ENCODE data around the gene MRTO4. TPM values are rescaled to one million over a fixed set of nuclear protein-coding genes. Genes with fewer than 3 reads are reported as not detected.
"Not testable (repeated sequence)": the region's sequence is repeated elsewhere in the genome, so short reads cannot be mapped to it uniquely, and the experiment has no call there.

The MRTO4 gene
- total and polyA plus RNA-seq, 3 experiments from 2014 or later = 28.5 to 137 (median 137) TPM

DNA sequence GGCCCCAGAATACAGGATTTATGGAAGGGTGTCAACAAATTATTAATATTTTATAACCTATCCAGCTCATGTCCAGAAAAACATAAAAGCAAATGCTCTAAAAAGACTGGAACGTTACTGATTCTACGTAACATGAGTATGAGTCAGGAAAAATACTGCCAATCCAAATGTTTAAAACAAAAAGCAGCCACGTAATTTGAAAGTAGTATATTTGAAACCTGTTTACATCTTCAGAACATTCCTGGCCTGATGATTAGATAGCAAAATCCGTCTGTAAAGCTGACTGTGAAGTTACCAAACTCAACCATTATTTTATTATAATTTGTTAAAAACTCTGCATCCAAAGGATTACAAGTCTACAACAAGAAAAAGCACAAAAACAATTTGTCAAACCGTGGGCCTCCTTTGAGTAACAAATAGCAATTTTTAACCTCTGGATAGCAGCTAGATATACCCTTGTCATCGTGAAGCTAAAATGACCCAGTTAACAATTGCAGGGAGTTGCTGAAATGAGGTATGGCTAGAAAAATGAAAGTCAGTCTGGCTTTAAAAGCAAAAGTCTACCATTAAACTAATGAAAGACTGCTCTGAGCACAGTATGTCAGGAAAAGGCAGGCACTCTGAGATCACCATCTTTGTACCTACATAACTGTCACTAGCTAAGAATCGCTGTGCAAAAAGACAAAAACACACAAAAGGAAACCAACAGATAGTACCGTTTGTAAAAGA, 42.7 kb upstream of the MRTO4 start:
- no peaks in the 10 kb centered on the region for H3K9me3 Mint-ChIP-seq
- H3K9me3 ChIP-seq (ENCODE audit: low read length) = no peaks in the 10 kb centered on the region
- peaks cover 0 to 2% of the 10 kb centered on the region in 2 donors for H3K27me3 Mint-ChIP-seq
- H3K4me3 ChIP-seq (ENCODE audit: low read length) = peak overlapping the region; percentile 78
- H3K36me3 Mint-ChIP-seq = peaks cover 0 to 34% (median 9%) of the 10 kb centered on the region in 3 donors
- peak overlapping the region; percentile 89 for H3K27ac ChIP-seq (ENCODE audit: low read depth, low read length)
- POLR2A ChIA-PET = interaction anchor here (1.1 kb wide), 1 partner anchor 10 kb away, joined by 4 read pairs; no protein-coding TSS in a partner anchor
- H3K4me3 Mint-ChIP-seq = peak overlapping the region; percentile 90 to 100 (median 93)
- H3K4me1 Mint-ChIP-seq = peaks cover 73 to 93% (median 90%) of the 10 kb centered on the region in 3 donors
- DNase-seq = no peak
- CTCF ChIA-PET = no interaction called here
- no peaks in the 10 kb centered on the region for H3K27me3 ChIP-seq (ENCODE audit: insufficient read depth, low read length, poor library complexity, severe bottlenecking)
- peak overlapping the region; percentile 89 to 99 (median 96) for H3K27ac Mint-ChIP-seq
- H3K36me3 ChIP-seq (ENCODE audit: insufficient read depth, low read length) = no peaks in the 10 kb centered on the region
- peaks cover 50% of the 10 kb centered on the region for H3K4me1 ChIP-seq (ENCODE audit: insufficient read depth, low read length)

DNA sequence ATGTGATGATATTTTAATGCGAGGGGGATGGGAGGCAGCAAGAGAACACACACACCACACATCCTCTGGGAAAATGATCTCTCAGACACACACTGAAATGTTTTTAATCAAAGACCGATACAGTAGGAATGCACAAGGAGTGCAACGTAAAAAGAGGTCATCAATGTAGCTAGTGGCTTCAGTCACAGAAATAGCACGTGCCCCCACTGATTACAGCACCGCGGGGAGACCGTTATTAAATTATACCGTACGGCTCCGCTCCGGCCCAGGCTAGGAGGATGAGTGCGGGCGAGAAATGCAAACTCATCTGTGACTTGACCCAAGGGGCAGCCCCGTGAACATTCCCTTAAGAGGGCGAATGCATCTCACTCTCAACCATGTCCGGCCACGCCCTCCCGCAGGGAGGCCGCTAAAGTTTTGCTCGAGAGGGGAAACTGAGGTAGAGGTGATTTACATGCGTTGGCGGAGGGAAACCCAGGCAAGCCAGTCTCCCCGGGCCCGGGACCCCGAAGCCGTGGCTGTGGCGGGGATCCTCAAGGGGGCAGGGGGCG, 42.1 kb upstream of the MRTO4 start:
- H3K36me3 Mint-ChIP-seq = peaks cover 0 to 37% (median 9%) of the 10 kb centered on the region in 3 donors
- peak in 2 of 5 donors; percentile 14 to 32 for DNase-seq
- Histone ChIP-seq H3K27me3 (ENCODE audit: insufficient read depth, low read length, poor library complexity, severe bottlenecking) (no peaks in the 10 kb centered on the region), H3K9me3 (ENCODE audit: low read length) (no peaks in the 10 kb centered on the region), H3K4me1 (ENCODE audit: insufficient read depth, low read length) (peaks cover 50% of the 10 kb centered on the region), H3K27ac (ENCODE audit: low read depth, low read length) (peak overlapping the region; percentile 89), H3K36me3 (ENCODE audit: insufficient read depth, low read length) (no peaks in the 10 kb centered on the region), H3K4me3 (ENCODE audit: low read length) (peak overlapping the region; percentile 78)
- peak overlapping the region; percentile 89 to 99 (median 96) for H3K27ac Mint-ChIP-seq
- ChIA-PET POLR2A (no interaction called here), CTCF (no interaction called here)
- H3K27me3 Mint-ChIP-seq = peaks cover 0 to 2% of the 10 kb centered on the region in 2 donors
- H3K9me3 Mint-ChIP-seq = no peaks in the 10 kb centered on the region
- peaks cover 71 to 93% (median 91%) of the 10 kb centered on the region in 3 donors for H3K4me1 Mint-ChIP-seq
- H3K4me3 Mint-ChIP-seq = peak overlapping the region; percentile 90 to 100 (median 93)

- CTCF ChIA-PET = interaction anchor here (1.1 to 1.5 kb wide), 2 partner anchors 10 to 41 kb away, joined by 3 to 4 read pairs; partner anchors contain the start of genes EMC1 and MRTO4
- Histone ChIP-seq H3K4me1 (ENCODE audit: insufficient read depth, low read length) (peaks cover 50% of the 10 kb centered on the region), H3K27ac (ENCODE audit: low read depth, low read length) (peak within 1 kb of the TSS; percentile 89), H3K27me3 (ENCODE audit: insufficient read depth, low read length, poor library complexity, severe bottlenecking) (no peaks in the 10 kb centered on the region), H3K9me3 (ENCODE audit: low read length) (no peaks in the 10 kb centered on the region), H3K36me3 (ENCODE audit: insufficient read depth, low read length) (no peaks in the 10 kb centered on the region), H3K4me3 (ENCODE audit: low read length) (peak within 1 kb of the TSS; percentile 78)
- peak; percentile 95 to 97 (median 96) for DNase-seq
- Mint-ChIP-seq H3K9me3 (no peaks in the 10 kb centered on the region), H3K4me3 (peak within 1 kb of the TSS; percentile 90 to 100 (median 93)), H3K36me3 (peaks cover 0 to 33% (median 9%) of the 10 kb centered on the region in 3 donors), H3K4me1 (peaks cover 64 to 89% (median 87%) of the 10 kb centered on the region in 3 donors), H3K27me3 (peaks cover 0 to 2% of the 10 kb centered on the region in 2 donors), H3K27ac (peak within 1 kb of the TSS; percentile 95 to 100 (median 99))
- POLR2A ChIA-PET = interaction anchor here (0.5 kb wide), 1 partner anchor 388 kb away, joined by 4 read pairs; no protein-coding TSS in a partner anchor
Measured at GRCh38 chr1:19209990-19210771, 41.4 kb upstream of the MRTO4 start, which contains the start of gene UBR4. UBR4 (minus strand) TSS chr1:19210266; CDS start chr1:19210248, 18 bp downstream.

GRCh38 chr1:19210772-19211549, 40.6 kb upstream of the MRTO4 start:
- peak overlapping the region; percentile 95 to 100 (median 99) for H3K27ac Mint-ChIP-seq
- peak overlapping the region; percentile 90 to 100 (median 93) for H3K4me3 Mint-ChIP-seq
- Histone ChIP-seq H3K27ac (ENCODE audit: low read depth, low read length) (peak overlapping the region; percentile 89), H3K4me1 (ENCODE audit: insufficient read depth, low read length) (peaks cover 50% of the 10 kb centered on the region), H3K9me3 (ENCODE audit: low read length) (no peaks in the 10 kb centered on the region), H3K4me3 (ENCODE audit: low read length) (peak overlapping the region; percentile 78), H3K27me3 (ENCODE audit: insufficient read depth, low read length, poor library complexity, severe bottlenecking) (no peaks in the 10 kb centered on the region), H3K36me3 (ENCODE audit: insufficient read depth, low read length) (no peaks in the 10 kb centered on the region)
- H3K36me3 Mint-ChIP-seq = peaks cover 0 to 35% (median 8%) of the 10 kb centered on the region in 3 donors
- DNase-seq = no peak
- H3K9me3 Mint-ChIP-seq = no peaks in the 10 kb centered on the region
- H3K27me3 Mint-ChIP-seq = peaks cover 0 to 2% of the 10 kb centered on the region in 2 donors
- ChIA-PET POLR2A (no interaction called here), CTCF (interaction anchor here (1.1 to 1.5 kb wide), 2 partner anchors 9 to 41 kb away, joined by 3 to 4 read pairs; partner anchors contain the start of genes EMC1 and MRTO4)
- peaks cover 59 to 85% (median 83%) of the 10 kb centered on the region in 3 donors for H3K4me1 Mint-ChIP-seq

GRCh38 chr1:19212167-19212566, 39.4 kb upstream of the MRTO4 start:
- Mint-ChIP-seq H3K27me3 (peaks cover 0 to 2% of the 10 kb centered on the region in 2 donors), H3K9me3 (no peaks in the 10 kb centered on the region), H3K27ac (peak overlapping the region; percentile 62 to 99 (median 77)), H3K36me3 (peaks cover 0 to 37% (median 2%) of the 10 kb centered on the region in 3 donors), H3K4me3 (no peak overlapping the region), H3K4me1 (peaks cover 51 to 74% (median 73%) of the 10 kb centered on the region in 3 donors)
- peaks cover 41% of the 10 kb centered on the region for H3K4me1 ChIP-seq (ENCODE audit: insufficient read depth, low read length)
- ChIA-PET CTCF (no interaction called here), POLR2A (no interaction called here)
- H3K4me3 ChIP-seq (ENCODE audit: low read length) = no peak overlapping the region
- H3K36me3 ChIP-seq (ENCODE audit: insufficient read depth, low read length) = no peaks in the 10 kb centered on the region
- no peaks in the 10 kb centered on the region for H3K9me3 ChIP-seq (ENCODE audit: low read length)
- no peak overlapping the region for H3K27ac ChIP-seq (ENCODE audit: low read depth, low read length)
- DNase-seq = no peak
- no peaks in the 10 kb centered on the region for H3K27me3 ChIP-seq (ENCODE audit: insufficient read depth, low read length, poor library complexity, severe bottlenecking)

GRCh38 chr1:19213580-19213979, 38.0 kb upstream of the MRTO4 start:
- Mint-ChIP-seq H3K4me3 (no peak overlapping the region), H3K27ac (peak overlapping the region in 7 of 8 donors; percentile 0 to 95 (median 7)), H3K9me3 (no peaks in the 10 kb centered on the region), H3K36me3 (peaks cover 0 to 49% (median 2%) of the 10 kb centered on the region in 3 donors), H3K4me1 (peaks cover 44 to 62% (median 61%) of the 10 kb centered on the region in 3 donors), H3K27me3 (peaks cover 0 to 2% of the 10 kb centered on the region in 2 donors)
- DNase-seq = no peak
- POLR2A ChIA-PET = no interaction called here
- CTCF ChIA-PET = interaction anchor here (0.9 kb wide), 1 partner anchor 27 kb away, joined by 4 read pairs; no protein-coding TSS in a partner anchor
- H3K27me3 ChIP-seq (ENCODE audit: insufficient read depth, low read length, poor library complexity, severe bottlenecking) = no peaks in the 10 kb centered on the region
- peaks cover 1% of the 10 kb centered on the region for H3K36me3 ChIP-seq (ENCODE audit: insufficient read depth, low read length)
- no peak overlapping the region for H3K27ac ChIP-seq (ENCODE audit: low read depth, low read length)
- no peak overlapping the region for H3K4me3 ChIP-seq (ENCODE audit: low read length)
- H3K4me1 ChIP-seq (ENCODE audit: insufficient read depth, low read length) = peaks cover 29% of the 10 kb centered on the region
- H3K9me3 ChIP-seq (ENCODE audit: low read length) = no peaks in the 10 kb centered on the region

GRCh38 chr1:19216585-19216984, 35.0 kb upstream of the MRTO4 start:
- peaks cover 21 to 36% (median 36%) of the 10 kb centered on the region in 3 donors for H3K4me1 Mint-ChIP-seq
- H3K4me3 Mint-ChIP-seq; DNase-seq; H3K9me3 Mint-ChIP-seq; H3K4me3 ChIP-seq (ENCODE audit: low read length); H3K27me3 ChIP-seq (ENCODE audit: insufficient read depth, low read length, poor library complexity, severe bottlenecking); H3K27me3 Mint-ChIP-seq; H3K27ac ChIP-seq (ENCODE audit: low read depth, low read length); H3K9me3 ChIP-seq (ENCODE audit: low read length); POLR2A ChIA-PET: not testable (repeated sequence)
- peaks cover 13% of the 10 kb centered on the region for H3K4me1 ChIP-seq (ENCODE audit: insufficient read depth, low read length)
- peak overlapping the region in 2 of 8 donors; percentile 6 to 69 for H3K27ac Mint-ChIP-seq
- CTCF ChIA-PET = interaction anchor here (1.3 kb wide), 1 partner anchor 9 kb away, joined by 4 read pairs; no protein-coding TSS in a partner anchor
- H3K36me3 ChIP-seq (ENCODE audit: insufficient read depth, low read length) = peaks cover 29% of the 10 kb centered on the region
- peaks cover 0 to 65% (median 12%) of the 10 kb centered on the region in 3 donors for H3K36me3 Mint-ChIP-seq

All from CD8-positive, alpha-beta memory T cell (primary cell).